Measurements from ENCODE around the gene MEOX1.

Gene MEOX1

DNA sequence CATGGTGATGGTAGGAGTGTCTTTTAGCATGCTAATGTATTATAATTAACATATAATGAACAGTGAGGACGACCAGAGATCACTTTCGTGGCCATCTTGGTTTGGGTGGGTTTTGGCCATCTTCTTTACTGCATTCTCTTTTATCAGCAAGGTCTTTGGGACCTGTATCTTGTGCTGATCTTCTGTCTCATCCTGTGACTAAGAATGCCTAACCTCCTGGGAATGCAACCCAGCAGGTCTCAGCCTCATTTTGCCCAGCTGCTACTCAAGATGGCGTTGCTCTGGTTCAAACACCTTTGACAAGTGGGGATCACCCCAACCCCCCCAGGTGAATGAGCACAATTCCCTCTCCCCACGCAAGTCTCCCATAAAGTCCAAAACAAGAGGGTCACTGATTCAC lies 66.3 kb downstream of the MEOX1 start:
- TF ChIP-seq FOXM1 (IDR thresholded peaks at IDR 0.05; ENCODE audit: borderline replicate concordance, low read depth): no peak
- no peak for TF ChIP-seq TCF12 (IDR thresholded peaks at IDR 0.05; ENCODE audit: low read depth)
- no peak for TF ChIP-seq CREB1 (IDR thresholded peaks at IDR 0.05; ENCODE audit: low read depth)
- no peak for TF ChIP-seq NFIC (IDR thresholded peaks at IDR 0.05)
- no peak for TF ChIP-seq CEBPB (IDR thresholded peaks at IDR 0.05)
- TF ChIP-seq, protein P1, sequence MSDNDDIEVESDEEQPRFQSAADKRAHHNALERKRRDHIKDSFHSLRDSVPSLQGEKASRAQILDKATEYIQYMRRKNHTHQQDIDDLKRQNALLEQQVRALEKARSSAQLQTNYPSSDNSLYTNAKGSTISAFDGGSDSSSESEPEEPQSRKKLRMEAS (IDR thresholded peaks at IDR 0.05): no peak
- TF ChIP-seq TEAD4 (IDR thresholded peaks at IDR 0.05): no peak
- TF ChIP-seq, protein P2, sequence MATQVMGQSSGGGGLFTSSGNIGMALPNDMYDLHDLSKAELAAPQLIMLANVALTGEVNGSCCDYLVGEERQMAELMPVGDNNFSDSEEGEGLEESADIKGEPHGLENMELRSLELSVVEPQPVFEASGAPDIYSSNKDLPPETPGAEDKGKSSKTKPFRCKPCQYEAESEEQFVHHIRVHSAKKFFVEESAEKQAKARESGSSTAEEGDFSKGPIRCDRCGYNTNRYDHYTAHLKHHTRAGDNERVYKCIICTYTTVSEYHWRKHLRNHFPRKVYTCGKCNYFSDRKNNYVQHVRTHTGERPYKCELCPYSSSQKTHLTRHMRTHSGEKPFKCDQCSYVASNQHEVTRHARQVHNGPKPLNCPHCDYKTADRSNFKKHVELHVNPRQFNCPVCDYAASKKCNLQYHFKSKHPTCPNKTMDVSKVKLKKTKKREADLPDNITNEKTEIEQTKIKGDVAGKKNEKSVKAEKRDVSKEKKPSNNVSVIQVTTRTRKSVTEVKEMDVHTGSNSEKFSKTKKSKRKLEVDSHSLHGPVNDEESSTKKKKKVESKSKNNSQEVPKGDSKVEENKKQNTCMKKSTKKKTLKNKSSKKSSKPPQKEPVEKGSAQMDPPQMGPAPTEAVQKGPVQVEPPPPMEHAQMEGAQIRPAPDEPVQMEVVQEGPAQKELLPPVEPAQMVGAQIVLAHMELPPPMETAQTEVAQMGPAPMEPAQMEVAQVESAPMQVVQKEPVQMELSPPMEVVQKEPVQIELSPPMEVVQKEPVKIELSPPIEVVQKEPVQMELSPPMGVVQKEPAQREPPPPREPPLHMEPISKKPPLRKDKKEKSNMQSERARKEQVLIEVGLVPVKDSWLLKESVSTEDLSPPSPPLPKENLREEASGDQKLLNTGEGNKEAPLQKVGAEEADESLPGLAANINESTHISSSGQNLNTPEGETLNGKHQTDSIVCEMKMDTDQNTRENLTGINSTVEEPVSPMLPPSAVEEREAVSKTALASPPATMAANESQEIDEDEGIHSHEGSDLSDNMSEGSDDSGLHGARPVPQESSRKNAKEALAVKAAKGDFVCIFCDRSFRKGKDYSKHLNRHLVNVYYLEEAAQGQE (IDR thresholded peaks at IDR 0.05; ENCODE audit: low read depth): no peak
- TF ChIP-seq EGR1 (IDR thresholded peaks at IDR 0.05): no peak
- TF ChIP-seq, protein P3, sequence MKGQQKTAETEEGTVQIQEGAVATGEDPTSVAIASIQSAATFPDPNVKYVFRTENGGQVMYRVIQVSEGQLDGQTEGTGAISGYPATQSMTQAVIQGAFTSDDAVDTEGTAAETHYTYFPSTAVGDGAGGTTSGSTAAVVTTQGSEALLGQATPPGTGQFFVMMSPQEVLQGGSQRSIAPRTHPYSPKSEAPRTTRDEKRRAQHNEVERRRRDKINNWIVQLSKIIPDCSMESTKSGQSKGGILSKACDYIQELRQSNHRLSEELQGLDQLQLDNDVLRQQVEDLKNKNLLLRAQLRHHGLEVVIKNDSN (IDR thresholded peaks at IDR 0.05): no peak
- no peak for TF ChIP-seq TAF1 (IDR thresholded peaks at IDR 0.05; ENCODE audit: low read depth)
- no peak for TF ChIP-seq RAD21 (IDR thresholded peaks at IDR 0.05; ENCODE audit: low read depth)
- TF ChIP-seq YY1 (IDR thresholded peaks at IDR 0.05; ENCODE audit: low read depth): no peak
- TF ChIP-seq ZBTB7A (IDR thresholded peaks at IDR 0.05; ENCODE audit: low read depth): no peak
- TF ChIP-seq EP300 (IDR thresholded peaks at IDR 0.05; ENCODE audit: borderline replicate concordance): no peak

DNA sequence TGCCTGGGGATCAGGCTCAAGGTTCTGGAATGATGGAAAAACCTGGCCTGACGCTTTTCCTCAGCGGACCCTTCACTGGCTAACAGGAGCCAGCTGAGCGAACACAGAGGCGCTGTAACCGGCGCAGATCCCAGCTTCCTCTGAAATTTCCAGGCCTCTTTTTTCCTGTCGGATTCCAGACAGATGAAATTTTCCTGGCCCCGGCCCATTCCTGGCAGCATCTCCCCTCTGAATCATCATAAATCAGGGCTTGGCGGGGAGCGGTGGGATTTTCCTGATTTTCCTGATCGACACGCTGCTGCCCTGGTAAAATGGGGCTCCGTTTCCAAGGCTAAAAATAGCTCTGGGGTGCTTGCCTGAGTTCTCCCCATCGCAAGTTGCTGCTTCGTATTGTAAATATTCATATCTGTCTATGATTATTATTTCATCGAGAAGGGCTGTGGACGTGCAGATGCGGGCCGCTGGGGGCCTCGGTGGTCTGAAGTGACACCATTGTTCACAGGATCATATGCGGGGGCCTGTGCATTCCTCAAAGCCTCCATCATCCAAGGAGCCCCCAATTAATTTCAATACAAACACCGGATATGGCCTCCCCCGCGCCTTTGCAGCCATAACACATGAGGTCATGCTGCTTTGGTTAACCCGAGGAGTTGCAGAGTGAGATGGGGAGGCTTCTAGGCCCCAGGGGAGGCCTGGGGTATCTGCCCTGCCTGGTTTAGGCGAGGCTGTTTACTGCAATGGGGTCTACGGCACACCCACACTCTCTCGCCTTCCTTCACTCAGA lies 69.8 kb downstream of the MEOX1 start:
- TF ChIP-seq CEBPB (IDR thresholded peaks at IDR 0.05) (no peak), EP300 (IDR thresholded peaks at IDR 0.05; ENCODE audit: borderline replicate concordance) (no peak), NFIC (IDR thresholded peaks at IDR 0.05) (no peak), YY1 (IDR thresholded peaks at IDR 0.05; ENCODE audit: low read depth) (no peak), RAD21 (IDR thresholded peaks at IDR 0.05; ENCODE audit: low read depth) (no peak), TEAD4 (IDR thresholded peaks at IDR 0.05) (no peak), CREB1 (IDR thresholded peaks at IDR 0.05; ENCODE audit: low read depth) (no peak), EGR1 (IDR thresholded peaks at IDR 0.05) (no peak), FOXM1 (IDR thresholded peaks at IDR 0.05; ENCODE audit: borderline replicate concordance, low read depth) (no peak)
- TF ChIP-seq, protein P2 (IDR thresholded peaks at IDR 0.05; ENCODE audit: low read depth): no peak
- TF ChIP-seq, protein P1 (IDR thresholded peaks at IDR 0.05): no peak
- TF ChIP-seq, protein P3 (IDR thresholded peaks at IDR 0.05): no peak

DNA sequence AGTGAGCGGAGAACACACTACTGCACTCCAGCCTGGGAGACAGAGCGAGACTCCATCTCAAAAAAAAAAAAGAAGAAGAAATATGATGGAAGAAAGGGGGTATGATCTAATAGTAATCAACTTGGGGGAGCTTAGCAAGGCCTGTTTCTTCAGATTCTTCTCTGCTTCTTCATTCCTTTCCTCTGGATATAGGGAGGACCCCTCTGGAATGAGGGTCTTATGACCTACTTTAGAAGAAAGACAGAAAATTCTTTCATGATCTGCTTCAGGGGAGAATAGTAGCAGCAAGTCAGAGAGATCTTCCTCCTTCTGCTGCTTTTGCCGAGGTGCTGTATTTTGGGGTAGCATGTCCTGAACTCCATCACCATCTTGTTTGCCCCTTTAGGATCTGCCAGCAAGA lies 70.7 kb downstream of the MEOX1 start:
- TF ChIP-seq, protein P3 (IDR thresholded peaks at IDR 0.05): no peak
- TF ChIP-seq EP300 (IDR thresholded peaks at IDR 0.05; ENCODE audit: borderline replicate concordance) (no peak), TAF1 (IDR thresholded peaks at IDR 0.05; ENCODE audit: low read depth) (no peak), ZBTB7A (IDR thresholded peaks at IDR 0.05; ENCODE audit: low read depth) (no peak), TCF12 (IDR thresholded peaks at IDR 0.05; ENCODE audit: low read depth) (no peak), YY1 (IDR thresholded peaks at IDR 0.05; ENCODE audit: low read depth) (no peak), CREB1 (IDR thresholded peaks at IDR 0.05; ENCODE audit: low read depth) (no peak), NFIC (IDR thresholded peaks at IDR 0.05) (no peak), CEBPB (IDR thresholded peaks at IDR 0.05) (no peak), TEAD4 (IDR thresholded peaks at IDR 0.05) (no peak), EGR1 (IDR thresholded peaks at IDR 0.05) (no peak), FOXM1 (IDR thresholded peaks at IDR 0.05; ENCODE audit: borderline replicate concordance, low read depth) (no peak), RAD21 (IDR thresholded peaks at IDR 0.05; ENCODE audit: low read depth) (no peak)
- TF ChIP-seq, protein P1 (IDR thresholded peaks at IDR 0.05): no peak
- TF ChIP-seq, protein P2 (IDR thresholded peaks at IDR 0.05; ENCODE audit: low read depth): no peak
